Epithelial cell of proximal tubule (primary cell): ENCODE measurements around the gene LRRC37A3. TPM values are rescaled to one million over a fixed set of nuclear protein-coding genes. Genes with fewer than 3 reads are reported as not detected.
A peak's percentile ranks its signal among the peaks of the same experiment; 100 is the strongest.
"Not testable (repeated sequence)": the region's sequence is repeated elsewhere in the genome, so short reads cannot be mapped to it uniquely, and the experiment has no call there.

Experiments used
- DNase-seq: peaks from one replicate; pipeline ENCODE4 v3.0.0-alpha.2; 2011; ENCODE audit warnings: low read depth
- H3K4me3 ChIP-seq: 2 replicates; pipeline ENCODE4 v1.5.1; 2011; ENCODE audit warnings: low read depth, mild to moderate bottlenecking, low read length
- total RNA-seq: library from RNA; depleted of rRNA; stranded (reverse); fragments of >200 nt; gene quantifications from 2 replicates; pipeline ENCODE4 v1.2.3, GENCODE V29; 2015
- TF ChIP-seq, protein P1 (sequence below): conservative IDR thresholded peaks from 2 replicates; pipeline ENCODE4 v1.5.1; 2012; ENCODE audit warnings: low read depth, mild to moderate bottlenecking, low read length

LRRC37A3 gene
- total RNA-seq, 1 donor from 2014 or later, result 4.0 TPM

DNA sequence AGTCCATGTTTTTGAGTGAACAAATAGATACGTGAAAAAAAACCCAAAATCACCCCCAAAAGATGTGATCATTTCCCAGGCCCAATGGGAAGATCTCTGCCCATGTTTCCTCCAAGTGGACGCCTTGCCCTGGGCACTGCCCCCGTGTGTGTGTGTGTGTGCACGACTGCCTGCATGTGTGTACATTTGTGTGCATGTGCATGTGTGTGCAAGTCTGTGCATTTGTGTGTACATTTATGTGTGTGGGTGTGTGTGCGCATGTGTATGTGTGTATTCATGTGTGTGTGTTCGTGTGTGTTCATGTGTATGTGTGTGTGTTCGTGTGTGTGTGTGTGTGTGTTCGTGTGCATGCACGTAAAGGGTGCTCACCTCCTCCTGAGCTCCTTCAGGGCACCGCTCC, 16.8 kb upstream of the LRRC37A3 start:
- H3K4me3 ChIP-seq, result no peak overlapping the region
- DNase-seq, result no peak
- TF ChIP-seq, protein P1, sequence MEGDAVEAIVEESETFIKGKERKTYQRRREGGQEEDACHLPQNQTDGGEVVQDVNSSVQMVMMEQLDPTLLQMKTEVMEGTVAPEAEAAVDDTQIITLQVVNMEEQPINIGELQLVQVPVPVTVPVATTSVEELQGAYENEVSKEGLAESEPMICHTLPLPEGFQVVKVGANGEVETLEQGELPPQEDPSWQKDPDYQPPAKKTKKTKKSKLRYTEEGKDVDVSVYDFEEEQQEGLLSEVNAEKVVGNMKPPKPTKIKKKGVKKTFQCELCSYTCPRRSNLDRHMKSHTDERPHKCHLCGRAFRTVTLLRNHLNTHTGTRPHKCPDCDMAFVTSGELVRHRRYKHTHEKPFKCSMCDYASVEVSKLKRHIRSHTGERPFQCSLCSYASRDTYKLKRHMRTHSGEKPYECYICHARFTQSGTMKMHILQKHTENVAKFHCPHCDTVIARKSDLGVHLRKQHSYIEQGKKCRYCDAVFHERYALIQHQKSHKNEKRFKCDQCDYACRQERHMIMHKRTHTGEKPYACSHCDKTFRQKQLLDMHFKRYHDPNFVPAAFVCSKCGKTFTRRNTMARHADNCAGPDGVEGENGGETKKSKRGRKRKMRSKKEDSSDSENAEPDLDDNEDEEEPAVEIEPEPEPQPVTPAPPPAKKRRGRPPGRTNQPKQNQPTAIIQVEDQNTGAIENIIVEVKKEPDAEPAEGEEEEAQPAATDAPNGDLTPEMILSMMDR, result no peak

- not testable (repeated sequence) for DNase-seq, H3K4me3 ChIP-seq
Measured at GRCh38 chr17:64934284-64934778, 15.1 kb upstream of the LRRC37A3 start.

DNA sequence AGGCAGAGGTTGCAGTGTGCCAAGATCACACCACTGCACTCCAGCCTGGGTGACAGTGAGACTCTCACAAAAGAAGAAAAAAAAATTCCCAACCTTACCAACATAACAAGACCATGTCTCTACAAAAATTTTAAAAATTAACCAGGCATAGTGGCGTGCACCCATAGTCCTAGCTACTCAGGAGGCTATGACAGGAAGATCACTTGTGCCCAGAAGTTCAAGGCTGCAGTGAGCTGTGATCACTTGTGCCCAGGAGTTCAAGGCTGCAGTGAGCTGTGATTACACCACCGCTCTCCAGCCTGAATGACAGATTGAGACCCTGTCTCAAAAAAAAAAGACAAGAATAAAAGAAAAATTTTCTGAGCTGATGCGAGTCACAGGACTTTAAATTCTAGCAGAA, 13.6 kb upstream of the LRRC37A3 start:
- not testable (repeated sequence) for DNase-seq, H3K4me3 ChIP-seq

DNA sequence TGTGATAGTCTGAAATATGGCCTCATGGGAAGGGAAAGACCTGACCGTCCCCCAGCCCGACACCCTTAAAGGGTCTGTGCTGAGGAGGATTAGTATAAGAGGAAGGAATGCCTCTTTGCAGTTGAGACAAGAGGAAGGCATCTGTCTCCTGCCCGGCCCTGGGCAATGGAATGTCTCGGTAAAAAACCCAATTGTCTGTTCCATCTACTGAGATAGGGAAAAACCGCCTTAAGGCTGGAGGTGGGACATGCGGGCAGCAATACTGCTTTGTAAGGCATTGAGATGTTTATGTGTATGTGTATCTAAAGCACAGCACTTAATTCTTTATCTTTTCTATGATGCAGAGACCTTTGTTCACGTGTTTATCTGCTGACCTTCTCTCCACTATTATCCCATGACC, 11.1 kb upstream of the LRRC37A3 start:
- not testable (repeated sequence) for DNase-seq

GRCh38 chr17:64929419-64930209, 10.3 kb upstream of the LRRC37A3 start:
- DNase-seq, result peak; percentile 22
- H3K4me3 ChIP-seq, result not testable (repeated sequence)

More for the DNA sequence above, 11.1 kb upstream of the LRRC37A3 start:
- H3K4me3 ChIP-seq, result not testable (repeated sequence)

GRCh38 chr17:64928701-64929100, 9.4 kb upstream of the LRRC37A3 start:
- not testable (repeated sequence) for H3K4me3 ChIP-seq, DNase-seq

- TF ChIP-seq, protein P1, result peak; percentile 48
- peak; percentile 43 for DNase-seq
- H3K4me3 ChIP-seq, result not testable (repeated sequence)
Measured at GRCh38 chr17:64927444-64927843, 8.2 kb upstream of the LRRC37A3 start.

- not testable (repeated sequence) for H3K4me3 ChIP-seq, DNase-seq
Measured at GRCh38 chr17:64926430-64926829, 7.2 kb upstream of the LRRC37A3 start.

- DNase-seq, H3K4me3 ChIP-seq: not testable (repeated sequence)
Measured at GRCh38 chr17:64925244-64925643, 6.0 kb upstream of the LRRC37A3 start.

DNA sequence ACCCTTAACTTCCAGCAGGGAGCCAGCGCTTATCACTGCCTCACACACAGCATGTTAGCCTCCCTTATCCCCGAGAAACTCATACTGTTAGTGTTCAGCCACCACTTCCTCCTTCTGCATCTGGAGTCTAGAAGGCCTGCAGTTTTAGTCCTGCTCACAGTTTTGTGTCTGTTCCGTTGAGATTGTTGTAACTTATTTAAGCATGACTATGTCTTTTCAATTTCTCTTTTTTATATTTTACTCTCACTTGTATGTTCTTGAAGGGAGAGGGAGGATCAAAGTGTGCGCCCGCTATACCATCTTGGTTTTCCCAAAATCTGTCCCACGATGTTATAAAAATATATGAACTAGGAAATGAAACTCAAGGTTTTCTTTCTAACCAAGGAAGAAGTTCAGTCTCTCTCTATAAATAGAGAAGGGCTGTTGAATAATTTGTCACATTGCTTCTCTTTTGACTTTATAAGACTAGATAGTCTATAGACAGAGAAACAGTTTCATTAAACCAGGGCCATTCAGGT, 3.8 kb upstream of the LRRC37A3 start:
- DNase-seq, H3K4me3 ChIP-seq: not testable (repeated sequence)

DNA sequence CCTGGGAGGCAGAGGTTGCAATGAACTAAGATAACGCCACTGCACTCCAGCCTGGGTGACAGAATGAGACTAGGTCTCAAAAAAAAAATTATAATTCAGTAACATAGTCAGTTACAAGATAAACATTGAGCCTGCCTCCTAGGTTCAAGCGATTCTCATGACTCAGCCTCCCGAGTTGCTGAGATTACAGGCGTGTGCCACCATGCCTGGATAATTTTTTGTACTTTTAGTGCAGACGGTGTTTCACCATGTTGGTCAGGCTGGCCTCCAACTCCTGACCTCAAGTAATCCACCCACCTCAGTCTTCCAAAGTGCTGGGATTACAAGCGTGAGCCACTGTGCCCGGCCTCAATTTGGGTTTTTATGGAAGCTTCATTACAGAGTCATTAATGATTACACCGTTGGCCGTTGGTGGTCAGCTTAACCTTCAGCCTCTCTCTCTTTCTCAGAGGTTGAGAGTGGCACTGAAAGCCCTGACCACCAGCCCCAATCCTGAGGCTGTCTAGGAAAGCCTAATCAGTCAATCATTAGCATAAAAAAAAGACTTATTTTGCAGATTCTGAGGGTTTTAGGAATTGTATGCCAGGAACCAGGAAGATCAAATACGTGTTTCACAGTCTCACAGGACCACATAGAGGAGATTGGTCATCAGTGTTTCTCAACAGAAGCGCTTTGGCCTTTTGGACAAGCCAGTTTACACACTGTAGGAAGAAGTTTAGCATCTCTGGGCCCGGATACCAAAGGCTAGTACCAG, 1.3 kb upstream of the LRRC37A3 start:
- DNase-seq, result peak; percentile 63
- no peak overlapping the region for H3K4me3 ChIP-seq
- TF ChIP-seq, protein P1, result no peak
